K562 (cell line): ENCODE measurements around the gene MPZL3. TPM values are rescaled to one million over a fixed set of nuclear protein-coding genes. Genes with fewer than 3 reads are reported as not detected.

Experiments used
- ATAC-seq: fragments of 200-7000 bp; cut with Tn5 transposase; 3 replicates; pipeline ENCODE4 v1.9.1; 2020; ENCODE audit warnings: moderate library complexity
- BruUV-seq: library from RNA; stranded (reverse); fragments of 400-500 nt; replicated peaks from 2 replicates; lab custom pipeline; 2021; lab: Mats Ljungman, UMichigan
- CTCF ChIA-PET: fragments of 300-600 bp; formaldehyde crosslinking; extraction: SDS; loops from one replicate; lab custom pipeline; 2021; ENCODE audit warnings: low intra/inter-chr PET ratio; lab: Yijun Ruan, JAX
- POLR2A ChIA-PET: fragments of 300-600, 350-650 bp; sonication (Branson Sonifier 250); formaldehyde crosslinking; extraction: SDS; loops from one replicate; lab custom pipeline; 2021; ENCODE audit warnings: antibody characterized with exemption, inconsistent platforms; lab: Yijun Ruan, JAX
- DNase-seq, 4 experiments: peaks; one replicate each; pipeline versions ENCODE4 v3.0.0 to v3.0.0-alpha.2; 2011 to 2018; ENCODE audit warnings: low spot score in 3 of 4, mixed read lengths in 3 of 4; ENCODE audit errors: extremely low read depth in 1 of 4
- FAIRE-seq: peaks from 2 replicates; lab custom pipeline; 2011; peaks lifted over from hg19 to GRCh38; lab: Jason Lieb, UNC
- H2AFZ ChIP-seq: 2 replicates; pipeline ENCODE4 v1.6.0; 2011; ENCODE audit warnings: low read depth, low read length, control low read depth, inconsistent platforms
- H3K27ac ChIP-seq: fragments of 200-600 bp; 3 replicates; pipeline ENCODE4 v1.8.0; 2011; ENCODE audit warnings: low read depth, mild to moderate bottlenecking, control low read depth, inconsistent platforms, low read length, moderate library complexity, mixed read lengths; ENCODE audit errors: extremely low read depth
- H3K27me3 ChIP-seq, 2 experiments: fragments of 300-600 bp in 1 of 2; 2 replicates in 1 of 2; 3 replicates in 1 of 2; pipeline versions ENCODE4 v1.6.0 to v1.8.0; 2011; ENCODE audit warnings: inconsistent platforms in 2 of 2, low read length in 2 of 2, mild to moderate bottlenecking in 1 of 2, mixed read lengths in 1 of 2, moderate library complexity in 1 of 2; ENCODE audit not compliant: control insufficient read depth in 2 of 2, insufficient read depth in 2 of 2
- H3K36me3 ChIP-seq: fragments of 300-600 bp; 3 replicates; pipeline ENCODE4 v1.8.0; 2011; ENCODE audit warnings: mild to moderate bottlenecking, low read length, inconsistent platforms; ENCODE audit not compliant: control insufficient read depth, insufficient read depth
- H3K4me1 ChIP-seq, 2 experiments: fragments of 200-600 bp in 1 of 2; replicated peaks in 1 of 2; 2 replicates in 1 of 2; 3 replicates in 1 of 2; pipeline versions ENCODE4 v1.5.1 to v1.8.0; 2011; ENCODE audit warnings: inconsistent platforms in 2 of 2, low read length in 2 of 2, mild to moderate bottlenecking in 1 of 2, mixed read lengths in 1 of 2, moderate library complexity in 1 of 2; ENCODE audit not compliant: control insufficient read depth in 2 of 2, insufficient read depth in 2 of 2
- H3K4me2 ChIP-seq: 2 replicates; pipeline ENCODE4 v1.6.1; 2011; ENCODE audit warnings: low read length, control low read depth, inconsistent platforms, mixed read lengths; ENCODE audit not compliant: insufficient read depth
- H3K4me3 ChIP-seq: fragments of 200-600 bp; sonication (generic), shearing (Covaris generic); 2 replicates; pipeline ENCODE4 v1.5.1; 2016; ENCODE audit warnings: control low read depth, inconsistent platforms
- H3K79me2 ChIP-seq: fragments of 200-600 bp; 3 replicates; pipeline ENCODE4 v1.8.0; 2011; ENCODE audit warnings: low read length, inconsistent platforms; ENCODE audit not compliant: control insufficient read depth, insufficient read depth
- H3K9ac ChIP-seq, 2 experiments: 2 replicates each; pipeline versions ENCODE4 v1.6.0 to v1.6.1; 2011; ENCODE audit warnings: low read depth in 2 of 2, low read length in 2 of 2, control low read depth in 1 of 2, inconsistent platforms in 1 of 2, mild to moderate bottlenecking in 1 of 2, mixed read lengths in 1 of 2; ENCODE audit not compliant: insufficient read depth in 1 of 2
- H3K9me1 ChIP-seq: one replicate; pipeline ENCODE4 v1.6.0; 2011; ENCODE audit warnings: inconsistent platforms, mild to moderate bottlenecking, low read length, moderate library complexity; ENCODE audit not compliant: control insufficient read depth, insufficient read depth
- H3K9me3 ChIP-seq: replicated peaks from 2 replicates; pipeline ENCODE4 v1.5.1; 2011; ENCODE audit warnings: low read depth, low read length, inconsistent platforms; ENCODE audit not compliant: control insufficient read depth, insufficient read depth
- H4K20me1 ChIP-seq: replicated peaks from 2 replicates; pipeline ENCODE4 v1.6.1; 2011; ENCODE audit warnings: low read length, inconsistent platforms, mixed read lengths; ENCODE audit not compliant: control insufficient read depth, insufficient read depth
- CXXC5 ChIP-seq: fragments of 250-450 bp; sonication (Bioruptor Pico); IDR thresholded peaks from 2 replicates; pipeline ENCODE4 v1.8.0; 2022; ENCODE audit warnings: inconsistent platforms, mild to moderate bottlenecking, moderate library complexity
- HDAC3 ChIP-seq: fragments of 450-650 bp; IDR thresholded peaks from 2 replicates; pipeline ENCODE4 v1.6.1; 2018; ENCODE audit warnings: borderline replicate concordance, mild to moderate bottlenecking, moderate library complexity; ENCODE audit not compliant: partially characterized antibody
- LARP7 ChIP-seq: fragments of 450-650 bp; IDR thresholded peaks from 2 replicates; pipeline ENCODE4 v1.6.1; 2016
- MBD2 ChIP-seq: sonication (generic); IDR thresholded peaks from 2 replicates; pipeline ENCODE4 v1.6.1; 2016; ENCODE audit warnings: low read depth, borderline replicate concordance
- MYNN ChIP-seq, 2 experiments: sonication (generic); formaldehyde crosslinking in 1 of 2; IDR thresholded peaks; 2 replicates each; pipeline versions ENCODE4 v1.5.0 to v1.6.1; 2016 to 2020; ENCODE audit warnings: antibody characterized with exemption in 1 of 2, missing genetic modification reagents in 1 of 2
- POLR2B ChIP-seq: fragments of 450-650 bp; IDR thresholded peaks from 2 replicates; pipeline ENCODE4 v1.6.1; 2018; ENCODE audit warnings: low read depth; ENCODE audit not compliant: partially characterized antibody
- RBBP5 ChIP-seq: fragments of 200-600 bp; sonication (generic); IDR thresholded peaks from 2 replicates; pipeline ENCODE4 v1.6.1; 2012; ENCODE audit warnings: borderline replicate concordance, mild to moderate bottlenecking, low read length, control low read depth, inconsistent platforms; ENCODE audit not compliant: insufficient read depth, poor library complexity, severe bottlenecking
- TAF15 ChIP-seq: fragments of 200-400 bp; formaldehyde crosslinking; IDR thresholded peaks from 2 replicates; pipeline ENCODE4 v1.6.1; 2017; ENCODE audit warnings: mild to moderate bottlenecking, low read depth, low read length, moderate library complexity
- TRIM28 ChIP-seq: fragments of 450-650 bp; IDR thresholded peaks from 2 replicates; pipeline ENCODE4 v1.6.1; 2017
- XRCC4 ChIP-seq: IDR thresholded peaks from one replicate; pipeline ENCODE4 v1.6.1; 2011; ENCODE audit not compliant: insufficient read depth, insufficient read length; ENCODE audit errors: extremely low read depth
- ZBTB17 ChIP-seq: fragments of 450-650 bp; formaldehyde crosslinking; IDR thresholded peaks from 2 replicates; pipeline ENCODE4 v1.4.0; 2020; ENCODE audit warnings: mild to moderate bottlenecking
- ZC3H4 ChIP-seq: sonication (generic); formaldehyde crosslinking; IDR thresholded peaks from 2 replicates; pipeline ENCODE4 v1.9.0; 2021; ENCODE audit warnings: missing genetic modification reagents, borderline replicate concordance
- ZNF253 ChIP-seq: fragments of 250-450 bp; sonication (Bioruptor Pico); conservative IDR thresholded peaks from 2 replicates; pipeline ENCODE4 v1.6.1; 2021; ENCODE audit warnings: mild to moderate bottlenecking
- in situ Hi-C: fragments of 300-500 bp; cut with MboI; formaldehyde crosslinking; loops from 4 replicates; pipeline ENCODE4 v1.15.0; 2018; ENCODE audit warnings: inconsistent platforms, mixed read lengths
- intact Hi-C: fragments of 100-400 bp; cut with micrococcal nuclease; formaldehyde crosslinking; loops from 2 replicates; pipeline ENCODE4 v1.14.2; 2022
- polyA plus RNA-seq, 8 experiments: library from polyadenylated mRNA; depleted of rRNA in 4 of 8; stranded (reverse) in 5 of 8; unstranded in 3 of 8; fragments of >200 nt; fragmentation: Nextera tagmentation in 2 of 8; fragmentation: Illumina TruSeq in 1 of 8; extraction: Ambion mirVana in 2 of 8; extraction: Trizol in 1 of 8; gene quantifications; 2 replicates each; pipeline versions ENCODE4 v1.2.1 to v1.2.3, GENCODE V29; 2011 to 2014; ENCODE audit warnings: inconsistent platforms in 1 of 8, missing spikeins in 1 of 8
- total RNA-seq, 7 experiments: library from RNA; depleted of rRNA in 6 of 7; stranded (reverse); fragments of >200 nt in 6 of 7; fragmentation: Illumina TruSeq in 2 of 7; extraction: Trizol in 2 of 7; gene quantifications; 2 replicates each; pipeline versions ENCODE4 v1.2.1 to v1.2.3, GENCODE V29; 2011 to 2021; ENCODE audit warnings: low replicate concordance in 1 of 7
- TF ChIP-seq, protein P1 (sequence below): sonication (generic); formaldehyde crosslinking; IDR thresholded peaks from 2 replicates; pipeline ENCODE4 v1.8.0; 2022; ENCODE audit warnings: mild to moderate bottlenecking, low read depth, missing genetic modification reagents
- TF ChIP-seq, protein P2 (sequence below): fragments of 450-650 bp; formaldehyde crosslinking; IDR thresholded peaks from 2 replicates; pipeline ENCODE4 v1.4.0; 2022; ENCODE audit warnings: missing genetic modification characterization
- TF ChIP-seq, protein P3 (sequence below): fragments of 450-650 bp; IDR thresholded peaks from 2 replicates; pipeline ENCODE4 v1.7.1; 2018; ENCODE audit warnings: mild to moderate bottlenecking, low read depth; ENCODE audit not compliant: partially characterized antibody

Gene MPZL3
- total and polyA plus RNA-seq, 9 of the 15 experiments (the other 6 are each of a cell fraction or from before 2014, with no cell fraction given): 0.97 to 2.9 (median 1.6) TPM

DNA sequence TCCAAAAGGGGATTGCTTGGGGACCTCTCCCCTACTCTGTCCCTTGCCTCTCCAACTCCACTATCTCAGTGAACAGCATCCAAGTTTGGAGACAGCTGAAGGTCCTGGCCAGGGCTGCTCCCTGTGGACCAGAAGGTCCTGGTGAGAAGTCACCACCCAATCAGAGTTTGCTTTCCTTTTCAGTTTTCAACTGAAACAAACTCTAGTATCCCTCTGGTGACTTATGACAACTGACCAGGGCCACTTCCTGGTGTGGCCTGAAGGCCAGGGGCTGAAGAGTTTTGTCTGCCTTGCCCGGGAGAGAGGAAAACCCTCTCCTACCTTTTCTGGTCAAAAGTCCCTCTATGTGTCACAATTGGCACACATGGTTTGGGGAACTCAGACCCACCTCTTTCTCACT, 32.4 kb downstream of the MPZL3 start (continued):
- no peak for TF ChIP-seq RBBP5
- TF ChIP-seq LARP7: no peak
- TF ChIP-seq, protein P1, sequence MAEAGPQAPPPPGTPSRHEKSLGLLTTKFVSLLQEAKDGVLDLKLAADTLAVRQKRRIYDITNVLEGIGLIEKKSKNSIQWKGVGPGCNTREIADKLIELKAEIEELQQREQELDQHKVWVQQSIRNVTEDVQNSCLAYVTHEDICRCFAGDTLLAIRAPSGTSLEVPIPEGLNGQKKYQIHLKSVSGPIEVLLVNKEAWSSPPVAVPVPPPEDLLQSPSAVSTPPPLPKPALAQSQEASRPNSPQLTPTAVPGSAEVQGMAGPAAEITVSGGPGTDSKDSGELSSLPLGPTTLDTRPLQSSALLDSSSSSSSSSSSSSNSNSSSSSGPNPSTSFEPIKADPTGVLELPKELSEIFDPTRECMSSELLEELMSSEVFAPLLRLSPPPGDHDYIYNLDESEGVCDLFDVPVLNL (CRISPR knock-in tag): no peak
- no peak for TF ChIP-seq POLR2B
- no peak for TF ChIP-seq ZBTB17 (CRISPR knock-in tag)
- TF ChIP-seq CXXC5 (CRISPR knock-in tag): no peak
- TF ChIP-seq ZC3H4 (CRISPR knock-in tag): no peak
- TF ChIP-seq TRIM28: no peak

DNA sequence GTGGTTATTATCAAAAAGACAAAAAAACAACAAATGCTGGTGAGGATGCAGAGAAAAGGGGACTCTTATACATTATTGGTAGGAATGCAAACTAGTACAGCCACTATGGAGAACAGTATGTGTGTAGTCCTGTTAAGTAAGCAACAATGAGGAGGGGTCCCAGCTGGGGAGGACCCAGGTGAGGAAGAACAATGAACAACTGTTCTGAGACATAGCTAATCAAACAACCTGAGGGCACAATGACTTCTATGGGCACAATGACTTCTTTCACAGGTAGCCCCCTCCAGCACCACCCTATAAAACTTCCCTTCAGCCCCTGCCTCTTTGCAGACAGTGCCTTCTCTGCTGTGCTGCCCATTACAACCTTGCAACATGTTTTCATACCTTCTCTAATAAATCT, 32.9 kb downstream of the MPZL3 start:
- no peak overlapping the region for H3K9ac ChIP-seq
- DNase-seq (no peak), ATAC-seq (no peak), FAIRE-seq (no peak)
- H3K79me2 ChIP-seq: no peaks in the 10 kb centered on the region
- CTCF ChIA-PET: no interaction called here
- H3K4me3 ChIP-seq: no peak overlapping the region
- H3K9me3 ChIP-seq: no peaks in the 10 kb centered on the region
- no peaks in the 10 kb centered on the region for H3K36me3 ChIP-seq
- in situ Hi-C loops: no loop called here
- no TSS peak for BruUV-seq
- H3K27ac ChIP-seq: no peak overlapping the region
- intact Hi-C loops: no loop called here
- POLR2A ChIA-PET: interaction anchor here (0.8 kb wide), 1 partner anchor 18 kb away, joined by 3 read pairs; no protein-coding TSS in a partner anchor
- H3K9me1 ChIP-seq: no peaks in the 10 kb centered on the region
- H3K4me2 ChIP-seq: no peak overlapping the region
- no peaks in the 10 kb centered on the region for H4K20me1 ChIP-seq
- H2AFZ ChIP-seq: no peak overlapping the region
- H3K27me3 ChIP-seq: peaks cover 9 to 34% of the 10 kb centered on the region in 2 experiments
- TF ChIP-seq MBD2: no peak
- no peak for TF ChIP-seq ZNF253 (CRISPR knock-in tag)
- TF ChIP-seq XRCC4: no peak
- TF ChIP-seq TRIM28: no peak
- TF ChIP-seq, protein P2, sequence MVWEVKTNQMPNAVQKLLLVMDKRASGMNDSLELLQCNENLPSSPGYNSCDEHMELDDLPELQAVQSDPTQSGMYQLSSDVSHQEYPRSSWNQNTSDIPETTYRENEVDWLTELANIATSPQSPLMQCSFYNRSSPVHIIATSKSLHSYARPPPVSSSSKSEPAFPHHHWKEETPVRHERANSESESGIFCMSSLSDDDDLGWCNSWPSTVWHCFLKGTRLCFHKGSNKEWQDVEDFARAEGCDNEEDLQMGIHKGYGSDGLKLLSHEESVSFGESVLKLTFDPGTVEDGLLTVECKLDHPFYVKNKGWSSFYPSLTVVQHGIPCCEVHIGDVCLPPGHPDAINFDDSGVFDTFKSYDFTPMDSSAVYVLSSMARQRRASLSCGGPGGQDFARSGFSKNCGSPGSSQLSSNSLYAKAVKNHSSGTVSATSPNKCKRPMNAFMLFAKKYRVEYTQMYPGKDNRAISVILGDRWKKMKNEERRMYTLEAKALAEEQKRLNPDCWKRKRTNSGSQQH (CRISPR knock-in tag): no peak
- TF ChIP-seq, protein P3, sequence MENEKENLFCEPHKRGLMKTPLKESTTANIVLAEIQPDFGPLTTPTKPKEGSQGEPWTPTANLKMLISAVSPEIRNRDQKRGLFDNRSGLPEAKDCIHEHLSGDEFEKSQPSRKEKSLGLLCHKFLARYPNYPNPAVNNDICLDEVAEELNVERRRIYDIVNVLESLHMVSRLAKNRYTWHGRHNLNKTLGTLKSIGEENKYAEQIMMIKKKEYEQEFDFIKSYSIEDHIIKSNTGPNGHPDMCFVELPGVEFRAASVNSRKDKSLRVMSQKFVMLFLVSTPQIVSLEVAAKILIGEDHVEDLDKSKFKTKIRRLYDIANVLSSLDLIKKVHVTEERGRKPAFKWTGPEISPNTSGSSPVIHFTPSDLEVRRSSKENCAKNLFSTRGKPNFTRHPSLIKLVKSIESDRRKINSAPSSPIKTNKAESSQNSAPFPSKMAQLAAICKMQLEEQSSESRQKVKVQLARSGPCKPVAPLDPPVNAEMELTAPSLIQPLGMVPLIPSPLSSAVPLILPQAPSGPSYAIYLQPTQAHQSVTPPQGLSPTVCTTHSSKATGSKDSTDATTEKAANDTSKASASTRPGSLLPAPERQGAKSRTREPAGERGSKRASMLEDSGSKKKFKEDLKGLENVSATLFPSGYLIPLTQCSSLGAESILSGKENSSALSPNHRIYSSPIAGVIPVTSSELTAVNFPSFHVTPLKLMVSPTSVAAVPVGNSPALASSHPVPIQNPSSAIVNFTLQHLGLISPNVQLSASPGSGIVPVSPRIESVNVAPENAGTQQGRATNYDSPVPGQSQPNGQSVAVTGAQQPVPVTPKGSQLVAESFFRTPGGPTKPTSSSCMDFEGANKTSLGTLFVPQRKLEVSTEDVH: no peak
- no peak for TF ChIP-seq HDAC3
- no peak for TF ChIP-seq TAF15
- TF ChIP-seq MYNN (IDR thresholded peaks at IDR 0.05): no peak
- no peak for TF ChIP-seq MYNN (CRISPR knock-in tag; IDR thresholded peaks at IDR 0.05)
- 0 out of 5 replicates have a peak, but pooled peaks cover 0 to 4% of the 10 kb centered on the region in 2 experiments for H3K4me1 ChIP-seq
